Activated B cell treated with CpG ODN at 0.5 μM for 24 hours (primary cell): ENCODE data around the gene ARHGAP26. TPM values are rescaled to one million over a fixed set of nuclear protein-coding genes. Genes with fewer than 3 reads are reported as not detected.

Source experiments
- ATAC-seq: fragments of 200-7000 bp; cut with Tn5 transposase; one replicate; pipeline ENCODE4 v1.10.0; 2021; ENCODE audit warnings: low read depth, mild to moderate bottlenecking, moderate library complexity
- CTCF ChIA-PET: fragments of 350-600 bp; sonication (Branson Sonifier 250); formaldehyde crosslinking; loops from one replicate; lab custom pipeline; 2021; ENCODE audit warnings: antibody characterized with exemption; lab: Charles Lee
- POLR2A ChIA-PET: fragments of 350-600 bp; sonication (Branson Sonifier 250); formaldehyde crosslinking; loops from one replicate; lab custom pipeline; 2021; ENCODE audit warnings: antibody characterized with exemption; lab: Charles Lee
- DNase-seq: peaks from one replicate; pipeline ENCODE4 v3.0.0; 2022
- H3K27ac Mint-ChIP-seq: one replicate; pipeline ENCODE4 v1.8.0; 2020; ENCODE audit warnings: mixed read lengths
- H3K27me3 Mint-ChIP-seq: one replicate; pipeline ENCODE4 v1.8.0; 2021; ENCODE audit warnings: mixed read lengths
- H3K36me3 Mint-ChIP-seq: one replicate; pipeline ENCODE4 v1.8.0; 2021; ENCODE audit warnings: low read depth, mixed read lengths
- H3K4me1 Mint-ChIP-seq: one replicate; pipeline ENCODE4 v1.8.0; 2021; ENCODE audit warnings: mixed read lengths
- H3K4me3 Mint-ChIP-seq: one replicate; pipeline ENCODE4 v1.8.0; 2020; ENCODE audit warnings: mild to moderate bottlenecking, mixed read lengths
- H3K9me3 Mint-ChIP-seq: one replicate; pipeline ENCODE4 v1.8.0; 2020; ENCODE audit warnings: mixed read lengths
- CTCF ChIP-seq: fragments of 200-600 bp; IDR thresholded peaks from one replicate; pipeline ENCODE4 v1.8.0; 2022; ENCODE audit warnings: antibody characterized with exemption, mild to moderate bottlenecking
- intact Hi-C: fragments of 100-400 bp; cut with micrococcal nuclease; formaldehyde crosslinking; loops from one replicate; pipeline ENCODE4 v1.15.1; 2024
- total RNA-seq: library from RNA; stranded (reverse); gene quantifications from 2 replicates; pipeline ENCODE4 v1.2.3, GENCODE V29; 2022

The ARHGAP26 gene
- total RNA-seq, 1 donor from 2014 or later: 20.9 TPM

GRCh38 chr5:142905348-142905747 is 135.2 kb downstream of the ARHGAP26 start:
- peaks cover 48% of the 10 kb centered on the region for H3K36me3 Mint-ChIP-seq
- no peaks in the 10 kb centered on the region for H3K27me3 Mint-ChIP-seq
- ATAC-seq: no peak
- POLR2A ChIA-PET: no interaction called here
- H3K9me3 Mint-ChIP-seq: no peaks in the 10 kb centered on the region
- intact Hi-C loops: no loop called here
- DNase-seq: no peak
- H3K4me3 Mint-ChIP-seq: no peak overlapping the region
- TF ChIP-seq CTCF: no peak
- H3K4me1 Mint-ChIP-seq: no peaks in the 10 kb centered on the region
- H3K27ac Mint-ChIP-seq: no peak overlapping the region
- CTCF ChIA-PET: interaction anchor here (1.4 kb wide), 1 partner anchor 17 kb away, joined by 6 read pairs; no protein-coding TSS in a partner anchor

GRCh38 chr5:142906863-142907671 is 136.9 kb downstream of the ARHGAP26 start:
- POLR2A ChIA-PET: no interaction called here
- H3K4me1 Mint-ChIP-seq: no peaks in the 10 kb centered on the region
- CTCF ChIA-PET: interaction anchor here (0.7 to 1.0 kb wide), 3 partner anchors 15 to 19 kb away, joined by 3 read pairs; no protein-coding TSS in a partner anchor

GRCh38 chr5:142908659-142909058 is 138.5 kb downstream of the ARHGAP26 start:
- Mint-ChIP-seq H3K36me3 (peaks cover 58% of the 10 kb centered on the region), H3K27me3 (no peaks in the 10 kb centered on the region), H3K4me1 (no peaks in the 10 kb centered on the region), H3K4me3 (no peak overlapping the region), H3K27ac (no peak overlapping the region), H3K9me3 (no peaks in the 10 kb centered on the region)
- ChIA-PET CTCF (no interaction called here), POLR2A (no interaction called here)
- intact Hi-C loops: no loop called here
- TF ChIP-seq CTCF: no peak
- ATAC-seq (no peak), DNase-seq (no peak)

More at GRCh38 chr5:142906863-142907671, 136.9 kb downstream of the ARHGAP26 start:
- H3K27ac Mint-ChIP-seq: no peak overlapping the region
- no peak for ATAC-seq
- H3K4me3 Mint-ChIP-seq: no peak overlapping the region
- peaks cover 59% of the 10 kb centered on the region for H3K36me3 Mint-ChIP-seq
- intact Hi-C loops: no loop called here
- DNase-seq: no peak
- no peaks in the 10 kb centered on the region for H3K27me3 Mint-ChIP-seq
- no peaks in the 10 kb centered on the region for H3K9me3 Mint-ChIP-seq
- TF ChIP-seq CTCF: no peak

- Mint-ChIP-seq H3K27ac (no peak overlapping the region), H3K9me3 (no peaks in the 10 kb centered on the region), H3K4me3 (no peak overlapping the region), H3K27me3 (no peaks in the 10 kb centered on the region), H3K36me3 (peaks cover 50% of the 10 kb centered on the region), H3K4me1 (no peaks in the 10 kb centered on the region)
- TF ChIP-seq CTCF: no peak
- POLR2A ChIA-PET: no interaction called here
- CTCF ChIA-PET: interaction anchor here (0.6 kb wide), 1 partner anchor 30 kb away, joined by 3 read pairs; no protein-coding TSS in a partner anchor
- DNase-seq (no peak), ATAC-seq (no peak)
- intact Hi-C loops: no loop called here
Measured at GRCh38 chr5:142910128-142910527, 140.0 kb downstream of the ARHGAP26 start.

- no peak for ATAC-seq
- peaks cover 4% of the 10 kb centered on the region for H3K4me1 Mint-ChIP-seq
- POLR2A ChIA-PET: no interaction called here
- no peak for TF ChIP-seq CTCF
- CTCF ChIA-PET: interaction anchor here (1.9 kb wide), 1 partner anchor 163 kb away, joined by 4 read pairs; no protein-coding TSS in a partner anchor
- H3K27ac Mint-ChIP-seq: no peak overlapping the region
- intact Hi-C loops: no loop called here
- H3K36me3 Mint-ChIP-seq: peaks cover 48% of the 10 kb centered on the region
- no peak overlapping the region for H3K4me3 Mint-ChIP-seq
- no peaks in the 10 kb centered on the region for H3K9me3 Mint-ChIP-seq
- DNase-seq: no peak
- H3K27me3 Mint-ChIP-seq: no peaks in the 10 kb centered on the region
Measured at GRCh38 chr5:142911170-142911569, 141.0 kb downstream of the ARHGAP26 start.
